HepG2 (cell line): ENCODE data around the gene CLTCL1. TPM values are rescaled to one million over a fixed set of nuclear protein-coding genes. Genes with fewer than 3 reads are reported as not detected.

Experiments
- CSRNP1 ChIP-seq: sonication (generic); formaldehyde crosslinking; IDR thresholded peaks from 2 replicates; pipeline ENCODE4 v1.8.1; 2023; ENCODE audit warnings: mild to moderate bottlenecking, missing genetic modification reagents
- KIAA2018 ChIP-seq: sonication (generic); formaldehyde crosslinking; IDR thresholded peaks from 2 replicates; pipeline ENCODE4 v1.5.0; 2020; ENCODE audit warnings: mild to moderate bottlenecking, missing genetic modification reagents, borderline replicate concordance
- PATZ1 ChIP-seq: sonication (generic); formaldehyde crosslinking; IDR thresholded peaks from 2 replicates; pipeline ENCODE4 v1.4.0; 2020; ENCODE audit warnings: missing genetic modification reagents
- TOPORS ChIP-seq: sonication (generic); formaldehyde crosslinking; IDR thresholded peaks from 2 replicates; pipeline ENCODE4 v1.8.0; 2023; ENCODE audit warnings: mild to moderate bottlenecking, missing genetic modification reagents
- ZHX1 ChIP-seq: sonication (generic); formaldehyde crosslinking; IDR thresholded peaks from 2 replicates; pipeline ENCODE4 v1.8.1; 2022; ENCODE audit warnings: low read depth, mild to moderate bottlenecking, missing genetic modification reagents
- ZNF580 ChIP-seq: IDR thresholded peaks from 2 replicates; pipeline ENCODE4 v1.6.1; 2016; ENCODE audit warnings: low read depth, borderline replicate concordance
- ZSCAN12 ChIP-seq: sonication (generic); formaldehyde crosslinking; IDR thresholded peaks from 2 replicates; pipeline ENCODE4 v1.9.0; 2021; ENCODE audit warnings: mild to moderate bottlenecking, missing genetic modification reagents
- ZSCAN5A ChIP-seq: sonication (generic); formaldehyde crosslinking; IDR thresholded peaks from 2 replicates; pipeline ENCODE4 v1.8.0; 2022; ENCODE audit warnings: mild to moderate bottlenecking, missing genetic modification reagents, borderline replicate concordance
- polyA plus RNA-seq, 8 experiments: library from polyadenylated mRNA; depleted of rRNA in 3 of 8; stranded (reverse) in 7 of 8; unstranded in 1 of 8; fragments of >200 nt; fragmentation: Illumina TruSeq in 4 of 8; extraction: Trizol in 4 of 8; gene quantifications; 2 replicates each; pipeline versions ENCODE4 v1.2.1 to v1.2.3, GENCODE V29; 2011 to 2016; ENCODE audit warnings: low read depth in 4 of 8, missing spikeins in 1 of 8, mixed read lengths in 1 of 8; ENCODE audit not compliant: insufficient read depth in 1 of 8
- total RNA-seq, 5 experiments: library from RNA; depleted of rRNA; stranded (reverse); fragments of >200 nt; fragmentation: Illumina TruSeq; extraction: Trizol; gene quantifications; 2 replicates each; pipeline ENCODE4 v1.2.3, GENCODE V29; 2016; ENCODE audit warnings: low read depth in 1 of 5

The CLTCL1 gene
- total and polyA plus RNA-seq, 2 of the 13 experiments (the other 11 are each of a cell fraction or from before 2014, with no cell fraction given) = 8.1 to 10.9 TPM

DNA sequence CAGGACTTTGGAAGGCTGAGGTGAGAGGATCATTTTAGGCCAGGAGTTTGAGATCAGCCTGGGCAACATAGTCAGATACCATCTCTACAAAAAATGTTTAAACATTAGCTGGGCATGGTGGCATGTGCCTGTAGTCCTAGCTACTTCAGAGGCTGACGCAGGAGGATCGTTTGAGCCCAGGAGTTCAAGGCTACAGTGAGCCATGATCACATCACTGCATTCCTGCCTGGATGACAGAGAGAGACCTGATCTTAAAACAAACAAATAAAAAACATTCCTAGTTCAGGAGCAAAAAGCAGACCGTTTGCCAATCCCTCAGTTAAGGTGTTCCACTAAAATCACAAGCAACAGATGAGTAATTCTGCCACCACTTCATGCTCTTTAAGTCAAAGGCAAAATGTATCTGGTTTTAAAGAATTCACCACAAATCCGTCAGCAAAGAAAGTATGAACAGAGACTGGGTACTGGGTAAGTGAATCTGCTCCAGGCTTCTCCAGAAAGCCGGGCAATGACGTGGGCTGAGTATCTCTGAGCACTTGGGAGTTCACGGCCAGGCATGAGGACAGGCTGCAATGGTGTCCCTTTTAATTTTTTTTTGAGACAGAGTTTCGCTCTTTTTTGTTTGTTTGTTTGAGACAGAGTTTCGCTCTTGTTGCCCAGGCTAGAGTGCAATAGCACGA is 19.5 kb downstream of the CLTCL1 start (continued):
- TF ChIP-seq ZSCAN5A (CRISPR knock-in tag) = peak; percentile 73; the same call in 1 of the 2 replicates
- TF ChIP-seq TOPORS = no peak
- peak; percentile 76; the same call in 1 of the 2 replicates for TF ChIP-seq ZHX1
- TF ChIP-seq ZNF580 (CRISPR knock-in tag) = peak; percentile 34; the same call in 1 of the 2 replicates
- no peak for TF ChIP-seq KIAA2018 (CRISPR knock-in tag)
- TF ChIP-seq PATZ1 = no peak
- TF ChIP-seq CSRNP1 (CRISPR knock-in tag) = no peak
- TF ChIP-seq ZSCAN12 = no peak
